A549 (cell line): ENCODE measurements around the gene CHST11.

Experiments used
- BHLHE40 ChIP-seq: IDR thresholded peaks from 2 replicates; pipeline ENCODE4 v1.6.1; 2012; ENCODE audit warnings: low read depth, low read length, inconsistent platforms
- CTCF ChIP-seq: fragments of >200 bp; sonication (Bioruptor Twin); formaldehyde crosslinking; IDR thresholded peaks from 3 replicates; pipeline ENCODE4 v1.5.1; 2016
- GATA3 ChIP-seq: IDR thresholded peaks from 2 replicates; pipeline ENCODE4 v1.6.1; 2012; ENCODE audit warnings: borderline replicate concordance
- POLR2A ChIP-seq: IDR thresholded peaks from 2 replicates; pipeline ENCODE4 v1.6.1; 2012; ENCODE audit warnings: mild to moderate bottlenecking, low read length
- REST ChIP-seq: fragments of 200-600 bp; sonication (generic); IDR thresholded peaks from 2 replicates; pipeline ENCODE4 v1.6.1; 2016; ENCODE audit warnings: antibody characterized with exemption, mild to moderate bottlenecking, moderate library complexity
- RNF2 ChIP-seq: fragments of 200-600 bp; sonication (generic); IDR thresholded peaks from 2 replicates; pipeline ENCODE4 v1.6.1; 2016; ENCODE audit warnings: low read depth, mild to moderate bottlenecking, antibody characterized with exemption, moderate library complexity, borderline replicate concordance

- no peak for TF ChIP-seq CTCF
- TF ChIP-seq POLR2A: no peak
- TF ChIP-seq BHLHE40: no peak
- TF ChIP-seq REST: no peak
- no peak for TF ChIP-seq RNF2
- TF ChIP-seq GATA3: no peak
Measured at GRCh38 chr12:104649217-104649824, 192.6 kb downstream of the CHST11 start.
